Measurements from ENCODE around the gene FICD.

DNA sequence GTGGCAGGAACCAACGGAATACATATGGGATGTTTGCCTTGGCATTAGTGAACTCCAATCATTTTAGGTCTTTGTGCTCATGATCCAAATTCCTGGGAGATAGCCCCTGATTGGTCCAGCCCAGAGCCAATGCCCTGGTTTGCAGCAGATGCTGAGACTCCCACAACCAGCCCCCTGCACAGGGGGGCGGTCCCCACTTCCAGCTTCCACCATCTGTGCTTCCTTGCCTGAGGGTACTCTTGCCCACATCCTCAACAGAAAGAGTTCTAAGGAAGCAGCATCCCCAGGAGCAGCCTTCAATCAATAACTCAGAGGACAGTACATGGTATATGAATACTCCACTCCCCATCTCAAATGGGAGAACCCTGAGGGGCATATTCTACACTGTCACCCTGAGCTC lies 39.7 kb upstream of the FICD start:
- TF ChIP-seq, protein P1, sequence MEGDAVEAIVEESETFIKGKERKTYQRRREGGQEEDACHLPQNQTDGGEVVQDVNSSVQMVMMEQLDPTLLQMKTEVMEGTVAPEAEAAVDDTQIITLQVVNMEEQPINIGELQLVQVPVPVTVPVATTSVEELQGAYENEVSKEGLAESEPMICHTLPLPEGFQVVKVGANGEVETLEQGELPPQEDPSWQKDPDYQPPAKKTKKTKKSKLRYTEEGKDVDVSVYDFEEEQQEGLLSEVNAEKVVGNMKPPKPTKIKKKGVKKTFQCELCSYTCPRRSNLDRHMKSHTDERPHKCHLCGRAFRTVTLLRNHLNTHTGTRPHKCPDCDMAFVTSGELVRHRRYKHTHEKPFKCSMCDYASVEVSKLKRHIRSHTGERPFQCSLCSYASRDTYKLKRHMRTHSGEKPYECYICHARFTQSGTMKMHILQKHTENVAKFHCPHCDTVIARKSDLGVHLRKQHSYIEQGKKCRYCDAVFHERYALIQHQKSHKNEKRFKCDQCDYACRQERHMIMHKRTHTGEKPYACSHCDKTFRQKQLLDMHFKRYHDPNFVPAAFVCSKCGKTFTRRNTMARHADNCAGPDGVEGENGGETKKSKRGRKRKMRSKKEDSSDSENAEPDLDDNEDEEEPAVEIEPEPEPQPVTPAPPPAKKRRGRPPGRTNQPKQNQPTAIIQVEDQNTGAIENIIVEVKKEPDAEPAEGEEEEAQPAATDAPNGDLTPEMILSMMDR (conservative IDR thresholded peaks at IDR 0.05; ENCODE audit: low read length), result no peak
- no peak for TF ChIP-seq EZH2phosphoT487 (IDR thresholded peaks at IDR 0.05; ENCODE audit: borderline replicate concordance, low read depth, low read length)
